HG03521 (cell line): Measurements from ENCODE around the gene CKAP2L.
"Not testable (repeated sequence)": the region's sequence is repeated elsewhere in the genome, so short reads cannot be mapped to it uniquely, and the experiment has no call there.

ENCODE experiments used
- ATAC-seq: cut with Tn5 transposase; IDR thresholded peaks from one replicate; pipeline ENCODE4 v1.9.1; 2021; ENCODE audit warnings: mild to moderate bottlenecking, moderate library complexity; ENCODE audit not compliant: unreplicated experiment

The CKAP2L gene

GRCh38 chr2:112728029-112728362 is 36.4 kb downstream of the CKAP2L start:
- ATAC-seq, result no peak

DNA sequence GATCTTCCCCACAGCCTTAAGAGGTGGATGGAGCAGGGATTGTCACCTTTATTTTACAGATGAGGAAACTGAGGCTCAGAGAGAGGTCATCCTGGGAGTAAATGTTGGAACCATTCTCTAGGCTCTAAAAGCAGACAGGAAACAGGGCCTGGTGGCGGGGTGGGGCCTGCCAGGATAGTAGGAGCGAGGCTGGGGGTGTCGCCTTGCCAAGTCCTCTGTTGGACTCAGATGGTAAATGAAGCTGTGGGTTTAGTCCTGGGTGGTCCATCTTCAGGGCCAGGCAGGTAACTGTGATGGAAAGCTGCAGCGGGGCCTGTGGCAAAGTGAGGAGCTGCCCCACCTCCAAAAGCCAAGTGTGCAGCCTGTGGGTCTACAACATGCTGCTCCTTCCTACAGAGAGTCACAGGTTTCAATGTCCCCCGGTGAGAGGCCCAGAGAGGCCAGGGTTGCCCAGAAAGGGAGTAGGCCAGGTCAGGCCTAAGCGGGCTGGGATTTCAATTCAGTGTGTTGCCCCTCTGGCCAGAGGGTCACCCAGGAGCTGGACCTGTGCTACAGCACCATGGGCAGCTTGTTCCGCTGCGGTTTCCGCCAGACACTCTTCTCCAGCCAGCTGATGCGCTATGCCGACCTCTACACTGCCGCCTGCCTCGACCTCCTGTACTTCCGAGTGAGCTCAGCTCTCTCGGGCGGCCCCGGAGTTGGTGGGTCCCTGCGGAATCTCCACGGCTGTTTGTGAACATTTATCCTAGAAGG is 37.0 kb downstream of the CKAP2L start:
- no peak for ATAC-seq

DNA sequence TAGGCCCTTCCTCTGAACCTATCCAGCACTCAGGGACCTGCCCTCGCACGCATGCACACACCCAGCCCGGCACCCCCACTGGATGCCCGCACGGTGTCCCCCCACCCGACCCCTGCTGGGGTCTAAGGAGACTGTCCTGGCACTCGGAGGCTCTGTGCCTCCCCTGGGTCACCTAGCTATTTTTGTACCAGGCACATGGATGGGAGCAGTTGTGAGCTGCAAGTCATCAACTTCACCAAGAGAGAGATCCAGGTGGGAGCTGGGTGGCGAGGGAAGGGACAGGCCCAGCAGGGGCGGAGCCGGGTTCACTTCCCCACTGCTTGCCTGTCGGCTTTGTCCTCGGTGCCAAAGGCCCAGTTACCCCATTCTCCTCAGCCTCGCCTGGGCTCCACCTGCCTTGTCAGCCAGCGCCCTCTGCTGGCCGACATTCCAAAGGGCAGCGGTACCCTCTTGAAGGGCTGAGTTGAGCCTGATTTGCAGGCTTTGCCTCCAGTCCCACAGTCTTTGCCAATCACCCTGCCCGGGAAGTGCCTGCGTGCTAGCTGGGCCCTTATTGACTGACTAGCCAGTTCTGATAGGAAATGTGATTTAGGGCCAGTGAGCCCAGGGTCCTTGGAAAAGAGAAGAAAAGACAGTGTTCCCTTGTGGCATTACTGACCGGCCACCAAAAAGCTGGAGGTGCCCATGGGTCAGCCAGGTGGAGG is 37.8 kb downstream of the CKAP2L start:
- ATAC-seq, result no peak

DNA sequence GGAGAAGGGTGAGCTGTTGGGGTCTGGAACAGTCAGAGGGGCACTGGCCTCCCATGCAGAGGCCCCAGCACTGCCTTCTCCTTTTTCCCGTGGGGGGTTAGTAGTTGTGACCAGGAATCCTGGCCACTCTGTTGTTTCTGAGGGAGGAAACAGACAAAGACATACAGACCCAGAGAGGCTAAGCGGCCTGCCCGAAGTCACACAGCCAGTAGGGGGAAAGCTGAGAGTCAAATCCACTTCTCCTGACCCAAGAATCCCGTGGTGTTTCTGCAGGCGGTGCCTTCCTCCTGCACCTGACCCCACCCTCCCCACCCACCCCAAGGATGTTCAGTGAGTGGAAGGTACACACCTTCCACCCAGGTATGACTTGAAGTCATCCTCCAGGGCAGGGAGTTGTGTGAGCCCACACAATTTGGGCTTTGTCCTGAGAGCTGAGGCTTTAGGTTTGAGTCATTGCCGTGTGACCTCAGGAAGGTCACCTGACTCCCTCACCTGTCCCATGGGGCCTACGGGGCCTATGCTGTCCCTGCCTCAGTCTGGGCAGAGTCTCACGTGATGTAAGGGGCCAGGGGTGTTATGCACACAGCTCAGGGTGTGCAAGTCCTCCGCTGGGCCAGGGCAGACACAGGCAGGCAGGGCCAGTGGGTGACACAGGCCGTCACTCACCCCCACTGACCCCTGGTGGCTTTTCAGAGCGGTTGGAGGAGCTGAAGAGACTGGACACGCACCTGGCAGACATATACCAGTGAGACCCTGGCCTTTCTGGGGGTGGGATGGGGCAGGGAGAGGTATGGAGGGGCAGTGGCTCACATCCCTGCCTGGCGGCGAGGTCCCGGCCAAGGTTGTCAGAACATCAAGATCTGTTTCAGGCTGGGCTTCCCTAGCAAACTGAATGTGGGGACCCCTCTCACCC is 38.6 kb downstream of the CKAP2L start:
- no peak for ATAC-seq

DNA sequence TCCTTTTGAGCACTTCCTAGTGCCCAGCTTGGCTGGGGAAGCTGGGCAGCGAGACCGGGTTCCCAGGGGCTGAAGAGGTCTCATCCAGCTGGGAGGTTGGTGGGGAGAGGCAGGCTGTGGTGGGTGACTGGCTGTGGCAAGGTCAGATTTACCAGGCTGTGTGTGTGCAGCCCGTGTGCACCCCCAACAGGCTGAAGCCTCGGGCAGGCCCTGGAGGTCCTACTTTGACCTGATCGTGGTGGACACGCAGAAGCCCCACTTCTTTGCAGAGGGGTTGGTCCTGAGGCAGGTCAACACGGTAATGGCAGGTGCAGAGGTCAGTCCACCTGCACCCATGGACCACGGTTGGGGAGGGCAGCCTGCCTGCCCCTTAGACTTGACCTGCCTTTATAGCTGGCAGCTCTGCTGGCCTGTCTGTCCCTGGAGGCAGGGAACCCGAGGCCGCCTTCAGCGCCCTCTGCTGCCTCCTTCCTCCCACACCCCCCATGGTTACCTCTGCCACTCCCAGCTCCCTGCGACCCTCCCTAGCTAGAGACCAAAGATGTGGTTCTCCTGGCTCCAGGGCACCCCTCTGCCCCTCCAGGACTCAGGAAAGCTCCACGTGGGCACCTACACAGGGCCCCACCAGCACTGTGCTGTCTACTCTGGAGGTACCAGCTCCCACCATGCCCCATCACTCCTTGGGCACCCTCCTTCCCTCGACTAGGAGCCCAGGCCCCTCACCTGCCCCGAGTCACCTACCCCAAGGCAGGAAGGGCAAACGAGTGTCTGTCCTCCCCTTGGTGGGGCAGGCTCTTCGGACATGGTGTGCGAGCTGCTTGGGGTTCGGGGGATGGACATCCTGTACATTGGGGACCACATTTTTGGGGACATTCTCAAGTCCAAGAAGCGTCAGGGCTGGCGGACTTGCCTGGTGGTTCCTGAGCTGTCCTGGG is 39.6 kb downstream of the CKAP2L start:
- ATAC-seq, result no peak

- ATAC-seq, result no peak
These were observed 40.4 kb downstream of the CKAP2L start for GRCh38 chr2:112723995-112724394.

DNA sequence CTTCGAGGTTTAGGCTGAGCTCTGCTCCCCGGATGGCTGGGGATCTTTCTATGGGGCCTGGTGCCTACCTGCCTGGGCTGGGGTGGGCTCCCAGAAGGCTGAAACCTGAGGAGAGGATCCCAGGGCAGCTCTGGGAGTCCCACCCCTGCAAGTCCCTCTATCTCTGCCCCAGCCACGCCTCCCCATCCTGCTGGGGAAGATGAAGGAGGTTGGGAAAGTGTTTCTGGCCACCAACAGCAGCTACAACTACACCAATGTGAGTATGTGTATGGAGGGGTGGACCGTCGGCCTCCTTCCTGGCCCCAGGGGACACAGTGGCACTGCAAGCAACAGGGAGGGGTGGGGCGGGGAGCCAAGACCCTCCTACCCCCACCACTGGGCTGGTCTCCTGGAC is 40.9 kb downstream of the CKAP2L start:
- ATAC-seq, result no peak

GRCh38 chr2:112722816-112723546 is 41.4 kb downstream of the CKAP2L start:
- ATAC-seq, result no peak

- ATAC-seq, result no peak
These were observed 42.4 kb downstream of the CKAP2L start for GRCh38 chr2:112721819-112722522.

- ATAC-seq, result no peak
These were observed 43.6 kb downstream of the CKAP2L start, which contains the start of gene NT5DC4 for GRCh38 chr2:112720785-112721184. Gene NT5DC4 (plus strand): TSS chr2:112721020. CDS start chr2:112721080, 60 bp downstream.

GRCh38 chr2:112718863-112719370 is 45.5 kb downstream of the CKAP2L start:
- ATAC-seq, result no peak

- not testable (repeated sequence) for ATAC-seq
These were observed 47.5 kb downstream of the CKAP2L start for GRCh38 chr2:112716826-112717352.

DNA sequence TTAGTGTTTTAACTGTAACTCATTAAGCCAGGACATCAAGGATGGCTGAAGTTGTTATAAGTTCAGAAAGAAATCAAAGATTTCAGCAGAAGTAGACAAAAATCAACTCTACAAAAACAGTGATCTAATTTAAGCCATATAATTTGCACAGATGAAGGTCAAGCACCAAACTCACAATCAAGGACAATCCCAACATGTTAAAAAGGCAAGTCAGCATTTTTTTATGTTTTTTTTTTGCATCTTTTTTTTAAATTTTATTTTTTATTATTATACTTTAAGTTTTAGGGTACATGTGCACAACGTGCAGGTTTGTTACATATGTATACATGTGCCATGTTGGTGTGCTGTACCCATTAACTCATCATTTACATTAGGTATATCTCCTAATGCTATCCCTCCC is 48.3 kb downstream of the CKAP2L start:
- not testable (repeated sequence) for ATAC-seq

- ATAC-seq, result no peak
These were observed 49.4 kb downstream of the CKAP2L start for GRCh38 chr2:112714836-112715631.

- ATAC-seq, result no peak
These were observed 50.1 kb downstream of the CKAP2L start for GRCh38 chr2:112714331-112714730.

- no peak for ATAC-seq
These were observed 50.5 kb downstream of the CKAP2L start for GRCh38 chr2:112713926-112714325.

DNA sequence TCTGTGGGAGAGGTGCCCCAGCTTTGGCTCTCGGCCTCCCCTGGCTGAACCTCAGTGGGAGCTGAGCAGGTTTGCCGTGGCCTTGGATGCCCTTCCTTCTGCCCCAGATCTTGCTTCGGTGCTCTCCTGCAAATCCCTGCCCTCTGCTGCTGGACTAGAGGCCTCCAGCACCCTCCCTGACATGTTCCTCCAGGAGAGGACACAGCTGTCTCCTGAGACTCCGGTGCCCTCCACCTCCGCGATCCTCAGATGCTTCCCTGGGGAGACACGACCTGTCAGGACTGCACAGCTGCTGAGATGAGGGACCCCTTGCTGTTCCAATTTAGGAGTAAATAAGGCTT is 50.9 kb downstream of the CKAP2L start:
- ATAC-seq, result no peak
